Suprapubic skin (tissue), 4 donors: ENCODE data around the gene GPC5.

ENCODE experiments used
- EP300 ChIP-seq: sonication (generic); formaldehyde crosslinking; IDR thresholded peaks from one replicate; pipeline ENCODE4 v1.6.1; 2017; ENCODE audit warnings: antibody characterized with exemption
- POLR2A ChIP-seq, 2 donors: fragments of 450-650 bp; IDR thresholded peaks; one replicate each; pipeline ENCODE4 v1.6.1; 2017; ENCODE audit warnings: antibody characterized with exemption in 2 of 2, mild to moderate bottlenecking in 2 of 2, moderate library complexity in 2 of 2
- POLR2AphosphoS5 ChIP-seq, 3 donors: sonication (generic); formaldehyde crosslinking; IDR thresholded peaks; one replicate each; pipeline ENCODE4 v1.6.1; 2017; ENCODE audit warnings: antibody characterized with exemption in 3 of 3
- TF ChIP-seq, protein P1 (sequence below), 2 donors: fragments of 200-600 bp in 1 of 2; fragments of 450-650 bp in 1 of 2; sonication (generic) in 1 of 2; IDR thresholded peaks; one replicate each; pipeline ENCODE4 v1.5.1; 2016 to 2019; ENCODE audit warnings: antibody characterized with exemption in 2 of 2, mild to moderate bottlenecking in 1 of 2, moderate library complexity in 1 of 2

DNA sequence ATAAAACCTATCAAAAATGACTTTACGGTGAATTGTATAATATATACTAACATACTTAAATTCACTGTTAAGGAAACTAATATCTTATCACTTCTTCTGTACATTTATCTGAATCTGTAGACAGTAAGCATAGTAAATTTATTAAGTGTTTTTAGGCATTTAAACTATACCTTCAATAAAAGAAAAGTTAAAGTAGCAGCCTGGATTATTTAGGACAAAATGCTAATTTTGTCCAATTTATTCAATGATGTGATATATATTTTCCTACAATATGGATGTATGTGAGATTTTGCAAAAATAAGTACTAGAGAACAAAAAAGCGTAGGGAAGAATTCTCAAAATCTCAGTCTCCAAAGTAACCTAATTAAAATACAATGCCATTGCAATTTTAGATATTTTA lies 299.9 kb downstream of the GPC5 start:
- TF ChIP-seq, protein P1, sequence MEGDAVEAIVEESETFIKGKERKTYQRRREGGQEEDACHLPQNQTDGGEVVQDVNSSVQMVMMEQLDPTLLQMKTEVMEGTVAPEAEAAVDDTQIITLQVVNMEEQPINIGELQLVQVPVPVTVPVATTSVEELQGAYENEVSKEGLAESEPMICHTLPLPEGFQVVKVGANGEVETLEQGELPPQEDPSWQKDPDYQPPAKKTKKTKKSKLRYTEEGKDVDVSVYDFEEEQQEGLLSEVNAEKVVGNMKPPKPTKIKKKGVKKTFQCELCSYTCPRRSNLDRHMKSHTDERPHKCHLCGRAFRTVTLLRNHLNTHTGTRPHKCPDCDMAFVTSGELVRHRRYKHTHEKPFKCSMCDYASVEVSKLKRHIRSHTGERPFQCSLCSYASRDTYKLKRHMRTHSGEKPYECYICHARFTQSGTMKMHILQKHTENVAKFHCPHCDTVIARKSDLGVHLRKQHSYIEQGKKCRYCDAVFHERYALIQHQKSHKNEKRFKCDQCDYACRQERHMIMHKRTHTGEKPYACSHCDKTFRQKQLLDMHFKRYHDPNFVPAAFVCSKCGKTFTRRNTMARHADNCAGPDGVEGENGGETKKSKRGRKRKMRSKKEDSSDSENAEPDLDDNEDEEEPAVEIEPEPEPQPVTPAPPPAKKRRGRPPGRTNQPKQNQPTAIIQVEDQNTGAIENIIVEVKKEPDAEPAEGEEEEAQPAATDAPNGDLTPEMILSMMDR (IDR thresholded peaks at IDR 0.05), result no peak
- no peak for TF ChIP-seq POLR2A (IDR thresholded peaks at IDR 0.05)
- no peak for TF ChIP-seq POLR2AphosphoS5 (IDR thresholded peaks at IDR 0.05)
- no peak for TF ChIP-seq EP300
